ENCODE data around the gene RAB31.
"Not testable (repeated sequence)": the region's sequence is repeated elsewhere in the genome, so short reads cannot be mapped to it uniquely, and the experiment has no call there.

RAB31 gene

DNA sequence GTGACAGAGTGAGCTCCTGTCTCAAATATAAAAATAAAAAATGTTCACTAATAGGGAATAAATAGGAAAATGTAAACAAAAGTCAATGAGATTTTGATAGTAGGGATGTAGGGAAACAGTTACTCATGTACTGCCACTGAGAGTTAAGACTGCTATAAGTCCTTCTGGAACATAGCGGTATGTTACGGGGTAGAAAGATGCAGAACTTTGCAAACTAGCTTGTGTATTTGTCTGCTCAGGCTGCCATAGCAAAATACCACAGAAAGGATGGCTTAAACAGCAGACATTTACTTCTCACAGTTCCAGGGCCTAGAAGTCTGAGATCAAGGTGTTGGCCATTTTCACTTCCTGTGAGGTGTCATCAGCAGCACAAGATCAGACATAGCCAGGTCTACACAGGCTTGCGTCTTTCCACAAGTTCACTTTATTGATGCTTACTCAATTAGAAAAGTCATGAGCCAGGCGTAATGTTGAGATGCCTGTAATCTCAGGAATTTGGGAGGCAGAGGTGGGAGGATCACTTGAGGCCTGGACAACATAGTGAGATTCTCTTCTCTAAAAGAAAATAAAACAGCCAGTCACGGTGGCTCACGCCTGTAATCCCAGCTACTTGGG lies 186.5 kb downstream of the RAB31 start:
- Histone ChIP-seq H3K79me2 (ENCODE audit: insufficient read depth, low read length) (no peaks in the 10 kb centered on the region), H3K4me1 (ENCODE audit: insufficient read depth, low read length) (no peaks in the 10 kb centered on the region), H2AFZ (ENCODE audit: low read depth, low read length) (no peak overlapping the region), H3K27me3 (ENCODE audit: insufficient read depth, low read length, poor library complexity) (no peaks in the 10 kb centered on the region), H3K36me3 (ENCODE audit: insufficient read depth, low read length) (no peaks in the 10 kb centered on the region), H3K27ac (ENCODE audit: low read length) (no peak overlapping the region), H3K9ac (ENCODE audit: low read depth, low read length) (no peak overlapping the region), H3K4me2 (ENCODE audit: insufficient read depth, low read length) (no peak overlapping the region), H3K4me3 (ENCODE audit: low read depth in 1 of 2, low read length in 2 of 2) (no peak overlapping the region), H3K9me3 (ENCODE audit: insufficient read depth, low read length, severe bottlenecking) (no peaks in the 10 kb centered on the region), H4K20me1 (ENCODE audit: insufficient read depth, low read length) (no peaks in the 10 kb centered on the region)
- TF ChIP-seq, protein P1, sequence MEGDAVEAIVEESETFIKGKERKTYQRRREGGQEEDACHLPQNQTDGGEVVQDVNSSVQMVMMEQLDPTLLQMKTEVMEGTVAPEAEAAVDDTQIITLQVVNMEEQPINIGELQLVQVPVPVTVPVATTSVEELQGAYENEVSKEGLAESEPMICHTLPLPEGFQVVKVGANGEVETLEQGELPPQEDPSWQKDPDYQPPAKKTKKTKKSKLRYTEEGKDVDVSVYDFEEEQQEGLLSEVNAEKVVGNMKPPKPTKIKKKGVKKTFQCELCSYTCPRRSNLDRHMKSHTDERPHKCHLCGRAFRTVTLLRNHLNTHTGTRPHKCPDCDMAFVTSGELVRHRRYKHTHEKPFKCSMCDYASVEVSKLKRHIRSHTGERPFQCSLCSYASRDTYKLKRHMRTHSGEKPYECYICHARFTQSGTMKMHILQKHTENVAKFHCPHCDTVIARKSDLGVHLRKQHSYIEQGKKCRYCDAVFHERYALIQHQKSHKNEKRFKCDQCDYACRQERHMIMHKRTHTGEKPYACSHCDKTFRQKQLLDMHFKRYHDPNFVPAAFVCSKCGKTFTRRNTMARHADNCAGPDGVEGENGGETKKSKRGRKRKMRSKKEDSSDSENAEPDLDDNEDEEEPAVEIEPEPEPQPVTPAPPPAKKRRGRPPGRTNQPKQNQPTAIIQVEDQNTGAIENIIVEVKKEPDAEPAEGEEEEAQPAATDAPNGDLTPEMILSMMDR (IDR thresholded peaks at IDR 0.05; ENCODE audit: borderline replicate concordance, extremely low read depth, low read length, poor library complexity, severe bottlenecking) = no peak
- no peak for TF ChIP-seq EZH2 (IDR thresholded peaks at IDR 0.05; ENCODE audit: borderline replicate concordance, low read depth, low read length, severe bottlenecking)
- ATAC-seq (ENCODE audit: insufficient read depth, low read depth) (no peak), DNase-seq (no peak)

DNA sequence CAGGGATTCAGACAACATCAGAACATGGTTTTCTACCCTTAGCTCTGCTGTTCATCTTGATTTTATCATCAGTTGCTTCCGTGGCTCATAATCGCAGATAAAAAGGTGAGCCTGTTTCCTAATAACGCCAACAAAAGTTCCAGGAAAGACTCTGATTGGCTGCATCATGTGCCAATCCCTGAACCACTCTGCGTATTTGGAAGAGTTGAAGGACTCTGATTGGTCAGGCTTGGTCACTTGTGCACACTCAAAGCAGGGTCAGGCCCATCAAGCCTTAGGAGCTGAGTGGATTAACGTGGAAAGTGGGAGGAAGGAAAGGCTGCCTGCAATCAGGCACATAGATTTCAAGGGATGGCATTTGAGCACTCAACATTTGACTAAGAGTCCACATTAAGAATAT lies 189.0 kb downstream of the RAB31 start:
- no peak overlapping the region for H3K27ac ChIP-seq (ENCODE audit: low read length)
- no peaks in the 10 kb centered on the region for H3K4me1 ChIP-seq (ENCODE audit: insufficient read depth, low read length)
- H2AFZ ChIP-seq (ENCODE audit: low read depth, low read length) = no peak overlapping the region
- no peaks in the 10 kb centered on the region for H4K20me1 ChIP-seq (ENCODE audit: insufficient read depth, low read length)
- H3K4me3 ChIP-seq (ENCODE audit: low read depth in 1 of 2, low read length in 2 of 2) = no peak overlapping the region
- no peak for TF ChIP-seq EZH2 (IDR thresholded peaks at IDR 0.05; ENCODE audit: borderline replicate concordance, low read depth, low read length, severe bottlenecking)
- TF ChIP-seq, protein P1 (IDR thresholded peaks at IDR 0.05; ENCODE audit: borderline replicate concordance, extremely low read depth, low read length, poor library complexity, severe bottlenecking) = no peak
- H3K4me2 ChIP-seq (ENCODE audit: insufficient read depth, low read length) = no peak overlapping the region
- no peaks in the 10 kb centered on the region for H3K79me2 ChIP-seq (ENCODE audit: insufficient read depth, low read length)
- ATAC-seq (ENCODE audit: insufficient read depth, low read depth) = no peak
- no peak overlapping the region for H3K9ac ChIP-seq (ENCODE audit: low read depth, low read length)
- H3K36me3 ChIP-seq (ENCODE audit: insufficient read depth, low read length) = no peaks in the 10 kb centered on the region
- no peaks in the 10 kb centered on the region for H3K27me3 ChIP-seq (ENCODE audit: insufficient read depth, low read length, poor library complexity)
- no peaks in the 10 kb centered on the region for H3K9me3 ChIP-seq (ENCODE audit: insufficient read depth, low read length, severe bottlenecking)
- DNase-seq = no peak

DNA sequence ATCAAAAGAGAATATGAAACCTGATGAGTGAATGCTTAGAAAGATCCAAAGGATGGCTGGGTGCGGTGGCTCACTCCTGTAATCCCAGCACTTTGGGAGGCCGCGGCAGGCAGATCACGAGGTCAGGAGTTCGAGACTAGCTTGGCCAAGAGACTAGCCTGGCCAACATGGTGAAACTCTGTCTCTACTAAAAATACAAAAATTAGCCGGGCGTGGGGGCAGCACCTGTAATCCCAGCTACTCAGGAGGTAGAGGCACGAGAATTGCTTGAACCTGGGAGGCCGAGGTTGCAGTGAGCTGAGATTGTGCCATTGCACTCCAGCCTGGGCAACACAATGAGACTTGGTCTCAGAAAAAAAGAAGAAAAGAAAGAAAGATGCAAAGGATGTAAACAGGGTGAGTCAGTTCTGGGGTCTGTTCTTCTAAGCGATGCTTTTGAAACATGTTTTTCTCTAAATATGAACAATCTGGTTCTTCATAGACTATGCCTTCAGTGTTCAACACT lies 189.7 kb downstream of the RAB31 start:
- H3K9ac ChIP-seq (ENCODE audit: low read depth, low read length); DNase-seq; H3K9me3 ChIP-seq (ENCODE audit: insufficient read depth, low read length, severe bottlenecking); ATAC-seq (ENCODE audit: insufficient read depth, low read depth); H3K4me3 ChIP-seq (ENCODE audit: low read depth in 1 of 2, low read length in 2 of 2); H3K4me1 ChIP-seq (ENCODE audit: insufficient read depth, low read length); H3K36me3 ChIP-seq (ENCODE audit: insufficient read depth, low read length); H3K27me3 ChIP-seq (ENCODE audit: insufficient read depth, low read length, poor library complexity); H3K27ac ChIP-seq (ENCODE audit: low read length); H4K20me1 ChIP-seq (ENCODE audit: insufficient read depth, low read length); H2AFZ ChIP-seq (ENCODE audit: low read depth, low read length); H3K79me2 ChIP-seq (ENCODE audit: insufficient read depth, low read length); H3K4me2 ChIP-seq (ENCODE audit: insufficient read depth, low read length): not testable (repeated sequence)

DNA sequence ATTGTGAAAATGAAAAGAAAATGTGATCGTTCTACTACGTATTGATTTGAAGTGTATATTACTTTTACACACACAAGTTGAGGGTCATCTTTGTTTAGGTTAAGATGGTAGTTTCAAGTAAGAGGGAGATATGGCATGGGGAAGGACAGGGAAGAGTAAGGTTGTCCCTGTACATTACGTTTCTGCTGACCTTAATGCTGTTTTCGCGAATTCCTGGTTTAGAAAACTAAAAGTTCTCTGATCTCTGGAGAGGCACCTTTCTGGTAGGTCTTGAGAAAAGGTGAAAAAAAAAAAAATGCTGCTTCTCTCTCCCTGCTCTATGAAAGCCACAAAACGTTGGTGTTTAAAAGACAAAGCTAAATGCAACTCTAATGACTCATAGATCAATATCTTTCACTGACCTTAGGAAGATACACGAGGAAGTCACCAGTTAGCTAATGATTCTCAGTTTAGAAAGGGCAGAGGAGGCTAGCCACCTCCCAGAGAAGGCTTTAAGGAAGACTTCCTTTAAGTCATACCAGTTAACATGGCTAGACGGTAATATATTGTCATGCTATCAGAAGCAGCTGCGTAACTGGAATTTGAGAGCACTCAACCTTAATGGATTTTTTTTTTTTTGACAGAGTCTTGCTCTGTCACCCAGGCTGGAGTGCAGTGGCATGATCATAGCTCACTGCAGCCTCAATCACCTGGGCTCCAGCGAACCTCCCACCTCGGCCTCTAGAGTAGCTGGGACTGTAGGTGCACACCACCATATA lies 190.9 kb downstream of the RAB31 start:
- no peaks in the 10 kb centered on the region for H3K27me3 ChIP-seq (ENCODE audit: insufficient read depth, low read length, poor library complexity)
- no peak overlapping the region for H3K9ac ChIP-seq (ENCODE audit: low read depth, low read length)
- no peak for DNase-seq
- H3K27ac ChIP-seq (ENCODE audit: low read length) = no peak overlapping the region
- no peaks in the 10 kb centered on the region for H3K4me1 ChIP-seq (ENCODE audit: insufficient read depth, low read length)
- H3K4me3 ChIP-seq (ENCODE audit: low read depth in 1 of 2, low read length in 2 of 2) = no peak overlapping the region
- ATAC-seq (ENCODE audit: insufficient read depth, low read depth) = no peak
- TF ChIP-seq EZH2 (IDR thresholded peaks at IDR 0.05; ENCODE audit: borderline replicate concordance, low read depth, low read length, severe bottlenecking) = no peak
- TF ChIP-seq, protein P1 (IDR thresholded peaks at IDR 0.05; ENCODE audit: borderline replicate concordance, extremely low read depth, low read length, poor library complexity, severe bottlenecking) = no peak
- no peaks in the 10 kb centered on the region for H3K36me3 ChIP-seq (ENCODE audit: insufficient read depth, low read length)
- no peaks in the 10 kb centered on the region for H3K79me2 ChIP-seq (ENCODE audit: insufficient read depth, low read length)
- no peaks in the 10 kb centered on the region for H4K20me1 ChIP-seq (ENCODE audit: insufficient read depth, low read length)
- H3K4me2 ChIP-seq (ENCODE audit: insufficient read depth, low read length) = no peak overlapping the region
- no peak overlapping the region for H2AFZ ChIP-seq (ENCODE audit: low read depth, low read length)
- H3K9me3 ChIP-seq (ENCODE audit: insufficient read depth, low read length, severe bottlenecking) = no peaks in the 10 kb centered on the region

DNA sequence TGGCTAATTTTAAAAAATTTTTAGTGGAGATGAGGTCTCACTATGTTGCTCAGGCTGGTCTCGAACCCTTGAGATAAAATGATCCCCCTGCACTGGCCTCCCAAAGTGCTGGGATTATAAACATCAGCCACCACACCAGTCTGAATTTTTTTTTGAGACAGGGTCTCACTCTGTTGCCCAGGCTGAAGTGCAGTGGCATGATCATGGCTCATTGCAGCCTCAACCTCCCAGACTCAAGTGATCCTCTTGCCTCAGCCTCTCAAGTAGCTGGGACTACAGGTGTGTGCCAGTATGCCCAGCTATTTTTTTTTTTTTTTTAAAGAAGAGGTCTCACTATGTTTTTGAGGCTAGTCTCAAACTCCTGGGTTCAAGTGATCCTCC lies 191.4 kb downstream of the RAB31 start:
- H3K79me2 ChIP-seq (ENCODE audit: insufficient read depth, low read length); H3K9me3 ChIP-seq (ENCODE audit: insufficient read depth, low read length, severe bottlenecking); H4K20me1 ChIP-seq (ENCODE audit: insufficient read depth, low read length); H3K4me1 ChIP-seq (ENCODE audit: insufficient read depth, low read length); H2AFZ ChIP-seq (ENCODE audit: low read depth, low read length); H3K36me3 ChIP-seq (ENCODE audit: insufficient read depth, low read length); H3K27ac ChIP-seq (ENCODE audit: low read length); DNase-seq; ATAC-seq (ENCODE audit: insufficient read depth, low read depth); H3K9ac ChIP-seq (ENCODE audit: low read depth, low read length); H3K27me3 ChIP-seq (ENCODE audit: insufficient read depth, low read length, poor library complexity); H3K4me3 ChIP-seq (ENCODE audit: low read depth in 1 of 2, low read length in 2 of 2); H3K4me2 ChIP-seq (ENCODE audit: insufficient read depth, low read length): not testable (repeated sequence)

Measured in DND-41 (cell line).